Smooth muscle cell (in vitro differentiated cells): ENCODE data around the gene ZNF565. TPM values are rescaled to one million over a fixed set of nuclear protein-coding genes. Genes with fewer than 3 reads are reported as not detected.

Experiments
- DNase-seq: peaks from one replicate; lab custom pipeline; 2025; ENCODE audit not compliant: unreplicated experiment; lab: John Stamatoyannopoulos, UW
- H2AFZ ChIP-seq: fragments of 200-600 bp; sonication (generic); 2 replicates; pipeline ENCODE4 v1.6.0; 2016; ENCODE audit warnings: antibody characterized with exemption, low read depth, mild to moderate bottlenecking
- H3F3A ChIP-seq: fragments of 200-600 bp; sonication (generic); 2 replicates; pipeline ENCODE4 v1.6.0; 2017; ENCODE audit warnings: antibody characterized with exemption, low read depth
- H3K27ac ChIP-seq: fragments of 200-600 bp; sonication (generic); 2 replicates; pipeline ENCODE4 v1.5.1; 2016; ENCODE audit warnings: low read depth, mild to moderate bottlenecking
- H3K27me3 ChIP-seq: fragments of 200-600 bp; sonication (generic); 2 replicates; pipeline ENCODE4 v1.6.1; 2016; ENCODE audit warnings: low read depth, mild to moderate bottlenecking
- H3K36me3 ChIP-seq: fragments of 200-600 bp; sonication (generic); 2 replicates; pipeline ENCODE4 v1.5.1; 2016; ENCODE audit warnings: low read depth
- H3K4me1 ChIP-seq: fragments of 200-600 bp; sonication (generic); 2 replicates; pipeline ENCODE4 v1.5.1; 2016; ENCODE audit warnings: low read depth
- H3K4me2 ChIP-seq: fragments of 200-600 bp; sonication (generic); 2 replicates; pipeline ENCODE4 v1.6.0; 2016; ENCODE audit warnings: mild to moderate bottlenecking
- H3K4me3 ChIP-seq: fragments of 200-600 bp; sonication (generic); 2 replicates; pipeline ENCODE4 v1.5.1; 2016; ENCODE audit warnings: mild to moderate bottlenecking
- H3K79me2 ChIP-seq: fragments of 200-600 bp; sonication (generic); 2 replicates; pipeline ENCODE4 v1.6.0; 2016; ENCODE audit warnings: low read depth, mild to moderate bottlenecking
- H3K9ac ChIP-seq: fragments of 200-600 bp; sonication (generic); 2 replicates; pipeline ENCODE4 v1.6.0; 2016; ENCODE audit warnings: low read depth
- H3K9me3 ChIP-seq: fragments of 200-600 bp; sonication (generic); replicated peaks from 2 replicates; pipeline ENCODE4 v1.5.1; 2016; ENCODE audit warnings: low read depth
- H4K20me1 ChIP-seq: fragments of 200-600 bp; sonication (generic); 2 replicates; pipeline ENCODE4 v1.6.0; 2016; ENCODE audit warnings: low read depth
- WGBS: methylation state at CpG from one replicate; pipeline ENCODE4 v1.1.7; 2016; ENCODE audit warnings: low lambda C conversion rate; 5-methylcytosine and 5-hydroxymethylcytosine counted together
- polyA plus RNA-seq: library from polyadenylated mRNA; unstranded; fragments of >200 nt; fragmentation: Nextera tagmentation; extraction: Ambion mirVana; gene quantifications from 2 replicates; pipeline ENCODE4 v1.2.1, GENCODE V29; 2016
- total RNA-seq: library from RNA; depleted of rRNA; stranded (reverse); fragments of >200 nt; gene quantifications from 2 replicates; pipeline ENCODE4 v1.2.3, GENCODE V29; 2014
- TF ChIP-seq, protein P1 (sequence below): fragments of 200-600 bp; sonication (generic); IDR thresholded peaks from 2 replicates; pipeline ENCODE4 v1.5.1; 2017; ENCODE audit warnings: borderline replicate concordance, mild to moderate bottlenecking, antibody characterized with exemption; ENCODE audit not compliant: insufficient read depth, poor library complexity, severe bottlenecking

Gene ZNF565
- total RNA-seq (4.5 and 8.6 TPM in 2 replicates), polyA plus RNA-seq (2.6 and 4.7 TPM in 2 replicates)

DNA sequence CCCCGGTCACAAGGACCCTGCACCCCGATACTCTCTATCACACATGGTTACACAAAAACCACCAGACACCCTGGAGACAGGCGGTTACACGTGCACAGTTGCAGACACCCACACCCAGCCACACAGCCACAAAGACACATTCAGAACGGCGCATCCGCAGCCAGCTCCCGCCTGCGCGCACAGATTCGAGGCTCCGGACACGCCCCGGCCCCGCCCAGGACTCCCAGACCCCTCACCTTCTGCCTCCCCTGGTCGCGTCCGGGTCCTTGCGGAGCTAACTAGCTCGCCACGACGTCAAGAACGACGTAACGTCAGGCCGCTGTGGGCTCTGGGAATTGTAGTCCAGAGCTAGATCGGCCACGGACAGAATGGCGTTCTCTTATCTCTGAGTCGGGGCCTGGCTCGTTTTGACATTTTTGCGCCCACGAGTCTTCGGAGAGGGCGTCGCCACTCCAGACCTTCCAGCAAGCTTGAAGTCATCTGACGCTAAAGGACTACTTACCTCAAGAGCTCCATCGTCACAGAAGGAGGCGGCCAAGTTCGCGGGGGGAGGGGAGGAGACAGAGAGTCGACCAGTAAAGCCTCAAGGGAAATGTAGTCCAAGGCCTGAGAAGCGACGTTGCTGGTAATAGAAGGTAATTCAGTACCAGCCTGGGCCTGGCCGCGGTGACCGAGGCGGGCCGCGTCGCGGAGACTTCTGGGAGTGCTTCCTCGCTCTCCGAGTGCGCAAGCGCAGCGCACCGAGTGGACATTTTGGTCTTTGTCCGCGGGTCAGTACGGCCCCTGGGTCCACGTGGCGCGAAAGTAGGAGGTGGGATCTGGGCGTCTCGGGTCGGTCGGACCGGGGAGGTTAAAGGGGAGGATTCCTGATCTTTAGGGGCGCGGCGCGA lies at the start of gene ZNF565, which contains the start of gene ZNF146:
TSS of gene ZNF565 (minus strand) at position 280 of the 890 bp plus-strand sequence. CDS start 12,680 bp downstream, outside the sequence.
TSS of gene ZNF146 (plus strand) at position 721 of the 890 bp plus-strand sequence. CDS start 21,335 bp downstream, outside the sequence.
- peaks cover 9% of the 10 kb centered on the region for H3K4me1 ChIP-seq
- H3K9ac ChIP-seq = peak within 1 kb of the TSS; percentile 95
- peak within 1 kb of the TSS; percentile 79 for H3K4me3 ChIP-seq
- WGBS = 1% methylated on average over 73 of the region's 73 CpGs
- H3K27ac ChIP-seq = peak within 1 kb of the TSS; percentile 86
- peaks cover 25% of the 10 kb centered on the region for H4K20me1 ChIP-seq
- H3K79me2 ChIP-seq = peaks cover 47% of the 10 kb centered on the region
- TF ChIP-seq, protein P1, sequence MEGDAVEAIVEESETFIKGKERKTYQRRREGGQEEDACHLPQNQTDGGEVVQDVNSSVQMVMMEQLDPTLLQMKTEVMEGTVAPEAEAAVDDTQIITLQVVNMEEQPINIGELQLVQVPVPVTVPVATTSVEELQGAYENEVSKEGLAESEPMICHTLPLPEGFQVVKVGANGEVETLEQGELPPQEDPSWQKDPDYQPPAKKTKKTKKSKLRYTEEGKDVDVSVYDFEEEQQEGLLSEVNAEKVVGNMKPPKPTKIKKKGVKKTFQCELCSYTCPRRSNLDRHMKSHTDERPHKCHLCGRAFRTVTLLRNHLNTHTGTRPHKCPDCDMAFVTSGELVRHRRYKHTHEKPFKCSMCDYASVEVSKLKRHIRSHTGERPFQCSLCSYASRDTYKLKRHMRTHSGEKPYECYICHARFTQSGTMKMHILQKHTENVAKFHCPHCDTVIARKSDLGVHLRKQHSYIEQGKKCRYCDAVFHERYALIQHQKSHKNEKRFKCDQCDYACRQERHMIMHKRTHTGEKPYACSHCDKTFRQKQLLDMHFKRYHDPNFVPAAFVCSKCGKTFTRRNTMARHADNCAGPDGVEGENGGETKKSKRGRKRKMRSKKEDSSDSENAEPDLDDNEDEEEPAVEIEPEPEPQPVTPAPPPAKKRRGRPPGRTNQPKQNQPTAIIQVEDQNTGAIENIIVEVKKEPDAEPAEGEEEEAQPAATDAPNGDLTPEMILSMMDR = no peak
- no peaks in the 10 kb centered on the region for H3K9me3 ChIP-seq
- peak within 1 kb of the TSS; percentile 96 for H3K4me2 ChIP-seq
- H3K36me3 ChIP-seq = no peaks in the 10 kb centered on the region
- peaks cover 11% of the 10 kb centered on the region for H3F3A ChIP-seq
- peak; percentile 96 for DNase-seq
- peak within 1 kb of the TSS; percentile 50 for H2AFZ ChIP-seq
- no peaks in the 10 kb centered on the region for H3K27me3 ChIP-seq

DNA sequence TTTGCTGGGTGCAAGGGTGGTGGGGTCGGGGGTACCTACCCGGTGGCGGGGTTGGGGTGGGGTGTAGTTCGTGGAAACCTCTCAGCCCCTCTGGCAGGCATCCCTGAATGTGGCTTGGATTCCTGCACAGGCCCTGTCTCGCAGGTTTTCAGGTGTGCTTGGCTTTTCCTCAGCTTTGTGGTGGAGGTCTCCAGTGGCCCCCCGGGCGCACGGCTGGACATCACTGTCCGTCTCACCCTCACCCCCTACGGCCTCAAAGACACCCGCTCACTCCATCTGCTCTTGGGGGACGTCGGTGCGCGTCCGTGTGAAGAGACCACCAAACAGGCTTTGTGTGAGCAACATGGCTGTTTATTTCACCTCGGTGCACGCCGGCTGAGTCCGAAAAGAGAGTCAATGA lies 44.7 kb upstream of the ZNF565 start:
- Histone ChIP-seq H3K9ac (no peak overlapping the region), H2AFZ (no peak overlapping the region), H3F3A (no peaks in the 10 kb centered on the region), H3K4me1 (no peaks in the 10 kb centered on the region), H3K4me2 (no peak overlapping the region), H3K79me2 (no peaks in the 10 kb centered on the region), H3K27ac (no peak overlapping the region), H3K4me3 (no peak overlapping the region), H3K9me3 (no peaks in the 10 kb centered on the region), H4K20me1 (no peaks in the 10 kb centered on the region), H3K27me3 (no peaks in the 10 kb centered on the region), H3K36me3 (no peaks in the 10 kb centered on the region)
- TF ChIP-seq, protein P1 = no peak
- no peak for DNase-seq
- WGBS = 95% methylated on average over 20 of the region's 20 CpGs

DNA sequence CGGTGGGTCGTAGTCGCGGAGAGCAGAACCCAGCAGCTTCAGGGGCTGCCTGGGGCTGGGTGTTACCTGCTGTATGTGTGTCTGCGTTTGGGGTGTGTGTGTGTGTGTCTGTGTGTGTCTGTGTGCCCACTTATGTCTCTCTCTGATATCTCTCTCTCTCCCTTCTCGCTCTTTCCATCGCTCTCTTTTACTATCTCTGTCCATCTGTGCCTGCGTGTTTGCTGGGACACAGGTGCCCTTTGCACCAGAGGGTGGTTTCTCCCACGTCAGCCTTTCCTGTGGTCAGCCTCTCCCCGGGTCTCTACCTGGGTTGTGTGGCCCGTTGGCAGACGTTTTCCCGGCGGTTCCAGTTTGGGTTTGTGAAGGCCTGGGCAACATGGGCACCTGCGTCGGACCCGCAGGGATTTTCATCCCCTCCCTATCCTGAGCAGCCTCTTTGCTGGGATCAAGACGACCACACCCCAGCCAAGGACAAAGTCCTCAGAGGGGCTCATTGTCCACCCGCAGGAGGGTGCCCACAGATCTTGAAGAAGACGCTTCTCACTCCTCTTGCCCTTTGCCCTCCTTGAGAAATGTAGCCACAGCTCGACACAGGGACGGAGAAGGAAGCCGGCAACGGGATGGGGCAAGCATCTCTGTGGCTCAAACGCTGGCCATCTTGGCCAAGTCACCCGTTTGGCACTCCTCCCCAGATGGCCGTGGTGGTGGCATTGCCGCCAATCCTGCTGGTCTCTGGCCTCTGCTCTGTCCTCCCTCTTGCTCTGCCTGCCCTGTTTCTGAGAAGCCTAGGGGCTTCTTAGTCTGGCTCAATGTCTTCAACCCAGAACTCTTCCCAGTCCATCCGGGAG lies 43.8 kb upstream of the ZNF565 start:
- Histone ChIP-seq H3K9ac (no peak overlapping the region), H3K4me3 (no peak overlapping the region), H3K27ac (no peak overlapping the region), H3K79me2 (no peaks in the 10 kb centered on the region), H3K9me3 (no peaks in the 10 kb centered on the region), H3K36me3 (no peaks in the 10 kb centered on the region), H4K20me1 (no peaks in the 10 kb centered on the region), H3K4me2 (no peak overlapping the region), H3K4me1 (no peaks in the 10 kb centered on the region), H3F3A (no peaks in the 10 kb centered on the region), H3K27me3 (no peaks in the 10 kb centered on the region), H2AFZ (no peak overlapping the region)
- no peak for DNase-seq
- WGBS = 96% methylated on average over 28 of the region's 29 CpGs
- TF ChIP-seq, protein P1 = no peak
